Activated T-cell treated with anti-CD3 and anti-CD28 coated beads for 48 hours (primary cell): Measurements from ENCODE around the gene SLC45A2.
"Not testable (repeated sequence)": the region's sequence is repeated elsewhere in the genome, so short reads cannot be mapped to it uniquely, and the experiment has no call there.

Experiments
- DNase-seq: peaks from one replicate; pipeline ENCODE4 v3.0.0-alpha.2; 2020; ENCODE audit warnings: low read depth

The SLC45A2 gene

GRCh38 chr5:33984671-33985124 lies at the start of gene SLC45A2:
TSS of gene SLC45A2 (minus strand) at chr5:33984693. CDS start at chr5:33984583, 110 bp downstream.
- DNase-seq = no peak

GRCh38 chr5:34031966-34032365 lies 47.5 kb upstream of the SLC45A2 start:
- DNase-seq = no peak

DNA sequence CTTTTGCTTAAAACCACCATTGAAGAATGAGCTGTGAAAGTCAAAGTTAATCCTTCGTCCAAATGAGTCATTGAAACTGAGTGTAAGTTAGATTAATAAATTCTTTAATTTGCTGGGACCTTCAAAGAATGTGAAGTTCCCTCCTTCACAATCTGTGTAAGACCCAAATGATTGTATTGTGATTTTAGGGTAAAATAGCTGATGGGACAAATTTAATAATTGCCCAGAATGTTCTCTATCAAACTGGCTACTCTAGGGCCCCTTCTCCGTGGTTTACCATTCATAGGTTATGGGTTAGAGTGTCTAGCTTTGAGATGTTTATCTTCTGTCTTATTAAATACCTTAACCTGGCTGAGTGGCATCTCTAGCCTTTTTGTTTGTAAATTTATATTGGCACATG lies 46.6 kb upstream of the SLC45A2 start:
- DNase-seq = no peak

DNA sequence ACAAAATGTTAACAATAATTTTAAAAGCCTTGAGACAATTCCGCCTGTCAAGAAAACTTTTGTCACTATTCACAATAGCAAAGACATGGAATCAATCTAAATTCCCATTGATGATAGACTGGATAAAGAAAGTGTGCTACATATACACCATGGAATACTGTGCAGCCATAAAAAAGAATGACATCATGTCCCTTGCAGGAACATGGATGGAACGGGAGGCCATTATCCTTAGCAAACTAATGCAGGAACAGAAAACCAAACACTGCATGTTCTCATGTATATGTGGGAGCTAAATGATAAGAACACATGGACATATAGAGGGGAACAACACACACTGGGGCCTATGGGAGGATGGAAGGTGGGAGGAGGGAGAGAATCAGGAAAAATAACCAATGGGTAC lies 46.1 kb upstream of the SLC45A2 start:
- not testable (repeated sequence) for DNase-seq

DNA sequence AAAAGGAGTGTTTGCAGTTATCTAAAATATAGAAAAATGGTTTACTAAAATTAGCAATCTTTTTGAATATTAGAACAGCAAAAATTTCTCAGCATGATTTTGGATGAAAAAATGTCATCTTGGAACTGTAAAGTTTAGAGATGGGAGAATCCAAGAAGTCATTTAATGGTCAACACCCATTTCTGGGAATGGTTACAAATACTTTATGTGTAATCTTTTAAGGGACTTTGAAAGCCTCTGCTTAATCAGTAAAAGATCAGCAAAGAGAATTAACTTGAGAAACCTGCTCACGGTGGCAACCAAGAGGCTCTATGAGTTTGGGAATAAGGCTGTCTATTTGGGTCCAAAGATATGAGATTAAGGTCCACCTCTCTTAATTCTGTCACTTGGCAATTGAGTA lies 45.6 kb upstream of the SLC45A2 start:
- DNase-seq = no peak

GRCh38 chr5:34028349-34028748 lies 43.9 kb upstream of the SLC45A2 start:
- no peak for DNase-seq

DNA sequence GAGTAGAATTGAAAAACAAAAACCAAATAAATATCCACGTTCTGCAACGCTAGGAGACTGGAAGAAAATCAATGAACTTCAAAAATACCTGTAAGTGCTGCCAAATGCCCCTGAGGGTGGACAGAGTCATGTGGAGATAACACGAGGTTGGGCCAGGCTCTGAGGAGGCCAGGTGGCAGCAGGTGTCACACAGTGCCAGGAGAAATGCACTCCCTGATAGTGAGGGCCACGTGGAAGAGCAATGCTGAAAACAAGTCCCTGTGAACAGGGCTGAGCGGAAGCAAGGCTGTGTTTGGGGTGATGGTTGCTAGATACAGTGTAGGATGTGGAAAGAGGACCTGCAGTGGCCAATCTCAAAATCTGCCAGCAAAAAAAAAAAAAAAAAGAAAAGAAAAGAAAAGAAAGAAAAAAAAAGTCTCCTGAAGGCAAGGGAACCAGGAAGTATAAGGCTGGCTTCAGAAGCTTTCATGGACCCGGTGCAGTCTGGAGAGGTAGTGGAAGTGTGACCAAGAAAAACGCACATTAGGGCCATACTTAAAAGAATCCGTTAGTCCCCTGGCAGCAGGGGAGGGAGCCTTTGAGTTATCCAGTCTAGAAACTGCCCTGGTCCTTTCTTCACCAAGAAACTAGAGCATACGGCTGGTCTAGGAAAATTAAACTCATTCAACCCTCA lies 41.7 kb upstream of the SLC45A2 start:
- DNase-seq = no peak

DNA sequence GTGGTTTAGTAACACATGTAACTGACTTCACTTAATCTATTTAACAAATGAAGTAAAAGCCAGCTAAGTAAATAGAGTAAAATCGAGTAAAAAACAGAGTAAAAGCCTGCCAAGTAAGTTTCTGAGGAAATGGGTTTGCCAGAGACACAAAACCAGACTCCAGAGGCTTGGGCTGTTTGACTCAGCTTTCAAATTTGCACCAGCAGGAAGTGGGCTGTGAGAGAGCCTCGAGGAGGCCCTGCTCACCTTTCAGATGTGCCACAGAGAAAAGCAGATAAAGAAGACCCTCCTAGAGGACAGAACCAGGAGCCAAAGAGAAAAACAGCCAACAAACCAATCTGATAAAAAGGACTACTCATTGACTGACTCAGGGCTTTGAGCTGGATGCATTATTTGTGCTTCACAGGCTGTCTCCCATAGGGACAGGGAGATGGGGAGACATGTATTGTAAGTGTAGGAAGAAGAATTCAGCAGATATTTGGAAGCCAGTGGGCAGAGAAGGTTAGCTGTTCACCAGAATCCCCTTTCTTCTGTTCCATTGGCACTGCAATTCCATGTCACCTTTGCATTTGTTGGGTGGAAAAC lies 37.7 kb upstream of the SLC45A2 start:
- peak; percentile 50 for DNase-seq

- no peak for DNase-seq
Observed at GRCh38 chr5:34021334-34021733, 36.8 kb upstream of the SLC45A2 start.

GRCh38 chr5:34020726-34021125 lies 36.2 kb upstream of the SLC45A2 start:
- no peak for DNase-seq

DNA sequence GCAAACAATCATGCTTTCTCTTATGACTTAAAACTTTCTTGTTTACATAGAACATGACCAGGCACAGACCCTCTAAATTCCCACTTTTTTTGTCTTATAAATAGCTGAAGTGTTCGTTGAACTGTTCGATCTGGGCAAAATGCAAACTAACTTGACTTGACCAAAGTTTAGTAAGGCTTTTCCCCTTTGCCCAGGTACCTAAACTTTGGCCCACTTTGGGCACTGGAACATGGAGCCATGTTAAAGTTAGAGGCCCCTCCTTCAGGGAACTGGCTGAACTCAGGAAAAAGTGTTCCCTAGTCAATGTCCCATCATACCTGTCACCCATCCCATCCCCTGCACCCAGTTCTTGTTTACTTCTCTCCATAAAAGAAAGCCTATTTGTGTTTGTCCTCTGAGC lies 32.8 kb upstream of the SLC45A2 start:
- DNase-seq = no peak

GRCh38 chr5:34016750-34017149 lies 32.3 kb upstream of the SLC45A2 start:
- DNase-seq = no peak

GRCh38 chr5:34016222-34016621 lies 31.7 kb upstream of the SLC45A2 start:
- no peak for DNase-seq

DNA sequence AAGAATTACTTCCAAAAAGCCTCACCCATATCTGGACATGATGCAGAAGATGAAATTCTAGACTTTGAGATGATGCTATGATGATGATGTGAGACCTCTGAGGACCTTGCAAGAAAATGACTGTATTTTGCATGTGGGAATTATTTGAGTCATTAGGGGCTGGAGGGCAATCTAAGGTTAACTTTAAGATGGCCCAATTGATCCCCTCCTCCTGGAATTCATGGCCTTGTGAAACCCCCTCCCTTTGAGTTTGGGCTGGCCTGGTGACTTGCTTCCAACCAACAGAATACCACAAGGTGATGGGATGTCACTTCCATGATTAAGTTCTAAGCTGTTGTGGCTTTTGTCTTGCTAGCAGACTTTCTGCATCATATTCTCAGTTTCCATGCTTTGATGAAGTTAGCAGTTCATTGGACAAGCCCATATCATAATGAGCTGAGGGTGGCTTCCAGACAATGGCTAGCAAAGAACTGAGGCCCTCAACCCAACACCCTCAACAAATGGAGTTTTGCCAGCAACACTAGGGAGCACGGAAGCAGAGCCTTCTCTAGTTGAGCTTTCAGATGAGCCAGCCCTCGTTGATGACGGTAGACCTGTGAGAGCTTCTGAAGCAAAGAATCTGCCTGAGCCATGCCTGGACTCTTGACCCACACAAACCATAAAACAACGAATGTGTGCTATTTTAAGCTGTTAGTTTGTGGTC lies 30.8 kb upstream of the SLC45A2 start:
- no peak for DNase-seq

DNA sequence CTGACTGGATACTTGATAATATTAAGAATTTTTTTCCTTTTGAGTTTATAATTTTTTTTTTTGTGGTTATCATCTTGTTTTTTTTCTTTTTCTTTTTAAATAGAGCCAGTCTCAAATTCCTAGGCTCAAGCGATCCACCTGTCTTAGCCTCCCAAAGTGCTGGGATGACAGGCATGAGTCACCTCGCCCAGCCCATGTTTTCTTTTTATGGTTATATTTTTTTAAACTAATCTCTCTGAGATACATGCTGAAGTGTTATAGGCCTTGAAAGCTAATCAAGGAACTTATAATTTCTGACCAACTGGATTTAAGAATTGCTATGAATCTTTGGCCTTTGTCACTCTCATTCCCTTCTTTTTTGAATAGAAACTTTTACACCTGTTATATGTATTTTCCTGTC lies 30.1 kb upstream of the SLC45A2 start:
- DNase-seq = no peak

- no peak for DNase-seq
Observed at GRCh38 chr5:34013547-34013946, 29.1 kb upstream of the SLC45A2 start.

DNA sequence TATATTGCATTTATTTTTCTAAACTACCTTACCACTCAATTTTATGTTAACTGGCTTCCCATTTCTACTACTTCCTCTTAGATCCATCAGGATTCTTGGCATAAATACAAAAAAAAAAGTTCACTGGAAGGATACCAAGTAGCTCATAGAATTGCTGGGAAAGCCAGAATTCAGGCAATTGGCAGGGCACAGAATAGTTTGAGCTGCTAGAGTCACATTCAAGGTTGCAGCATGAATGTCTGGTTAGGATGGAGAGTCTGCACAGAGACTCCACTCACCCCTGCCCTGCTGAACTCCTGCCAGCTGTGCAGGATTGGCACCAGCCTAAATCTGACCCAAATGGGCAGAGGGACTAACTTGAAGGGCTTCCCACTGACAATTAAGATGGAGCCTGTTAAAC lies 28.3 kb upstream of the SLC45A2 start:
- DNase-seq = no peak

DNA sequence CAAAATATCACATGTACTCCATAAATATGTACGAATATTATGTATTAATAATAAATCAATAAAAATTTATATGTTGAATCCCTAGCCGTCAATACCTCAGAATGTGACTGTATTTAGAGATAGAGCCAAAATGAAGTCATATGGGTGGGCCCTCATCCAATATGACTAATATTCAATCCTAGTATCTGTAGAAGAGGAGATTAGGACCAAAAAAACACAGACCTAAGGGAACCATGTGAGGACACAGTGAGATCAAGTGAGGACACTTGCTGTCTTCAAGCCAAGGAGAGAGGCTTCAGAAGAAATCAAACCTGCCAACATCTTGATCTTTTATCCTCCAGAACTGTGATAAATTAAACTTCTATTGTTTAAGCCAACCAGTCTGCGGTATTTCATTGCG lies 27.0 kb upstream of the SLC45A2 start:
- no peak for DNase-seq

GRCh38 chr5:34010146-34010545 lies 25.7 kb upstream of the SLC45A2 start:
- not testable (repeated sequence) for DNase-seq

- no peak for DNase-seq
Observed at GRCh38 chr5:34009610-34010009, 25.1 kb upstream of the SLC45A2 start.

GRCh38 chr5:34008802-34009201 lies 24.3 kb upstream of the SLC45A2 start:
- DNase-seq = no peak

GRCh38 chr5:34007621-34008600 lies 23.4 kb upstream of the SLC45A2 start, which contains the start of gene AMACR:
TSS of gene AMACR (minus strand) at chr5:34008050. CDS start at chr5:34008019, 31 bp downstream.
- DNase-seq = peak; percentile 90
